Mesenchymal stem cell (in vitro differentiated cells and primary cell): ENCODE data around the gene EEF1B2. TPM values are rescaled to one million over a fixed set of nuclear protein-coding genes. Genes with fewer than 3 reads are reported as not detected.

Experiments
- DNase-seq: peaks from one replicate; pipeline ENCODE4 v3.0.0-alpha.2; 2013
- H2AFZ ChIP-seq: one replicate; pipeline ENCODE4 v1.6.1; 2013; ENCODE audit warnings: low read depth, mild to moderate bottlenecking, control low read depth, inconsistent platforms, low read length, moderate library complexity
- H2AK5ac ChIP-seq: 2 replicates; pipeline ENCODE4 v1.6.1; 2013; ENCODE audit warnings: low read length, moderate library complexity, mild to moderate bottlenecking, inconsistent platforms; ENCODE audit not compliant: severe bottlenecking
- H2BK120ac ChIP-seq: one replicate; pipeline ENCODE4 v1.6.1; 2013; ENCODE audit warnings: low read depth, mild to moderate bottlenecking, inconsistent platforms, low read length, moderate library complexity
- H2BK12ac ChIP-seq, 2 experiments: one replicate each; pipeline ENCODE4 v1.6.1; 2013; ENCODE audit warnings: inconsistent platforms in 2 of 2, low read length in 2 of 2, mild to moderate bottlenecking in 2 of 2, moderate library complexity in 2 of 2, control low read depth in 1 of 2
- H2BK15ac ChIP-seq: one replicate; pipeline ENCODE4 v1.6.1; 2013; ENCODE audit warnings: mild to moderate bottlenecking, low read depth, inconsistent platforms; ENCODE audit not compliant: poor library complexity, severe bottlenecking
- H2BK5ac ChIP-seq: 2 replicates; pipeline ENCODE4 v1.6.1; 2013; ENCODE audit warnings: low read depth, mild to moderate bottlenecking, low read length, control low read depth, inconsistent platforms; ENCODE audit not compliant: poor library complexity, severe bottlenecking
- H3K14ac ChIP-seq, 2 experiments: one replicate each; pipeline ENCODE4 v1.6.1; 2013; ENCODE audit warnings: inconsistent platforms in 2 of 2, low read length in 2 of 2, control low read depth in 1 of 2, mild to moderate bottlenecking in 1 of 2, moderate library complexity in 1 of 2
- H3K18ac ChIP-seq, 2 experiments: one replicate each; pipeline ENCODE4 v1.6.1; 2013; ENCODE audit warnings: inconsistent platforms in 2 of 2, low read length in 2 of 2, control low read depth in 1 of 2, low read depth in 1 of 2, mild to moderate bottlenecking in 1 of 2
- H3K23ac ChIP-seq, 2 experiments: one replicate each; pipeline ENCODE4 v1.6.1; 2013; ENCODE audit warnings: inconsistent platforms in 2 of 2, low read length in 2 of 2, mild to moderate bottlenecking in 2 of 2, moderate library complexity in 2 of 2, control low read depth in 1 of 2
- H3K27ac ChIP-seq: 2 replicates; pipeline ENCODE4 v1.5.1; 2013; ENCODE audit warnings: mild to moderate bottlenecking, moderate library complexity, low read length, control low read depth, inconsistent platforms; ENCODE audit not compliant: poor library complexity, severe bottlenecking
- H3K27me3 ChIP-seq, 2 experiments: 2 replicates each; pipeline versions ENCODE4 v1.6.1 to v1.7.0; 2013; ENCODE audit warnings: low read length in 2 of 2, mild to moderate bottlenecking in 2 of 2, moderate library complexity in 2 of 2, control low read depth in 1 of 2, inconsistent platforms in 1 of 2; ENCODE audit not compliant: control insufficient read depth in 1 of 2, insufficient read depth in 1 of 2
- H3K36me3 ChIP-seq, 2 experiments: 2 replicates each; pipeline versions ENCODE4 v1.6.1 to v1.7.0; 2013; ENCODE audit warnings: low read length in 2 of 2, control low read depth in 1 of 2, inconsistent platforms in 1 of 2, low read depth in 1 of 2, mild to moderate bottlenecking in 1 of 2; ENCODE audit not compliant: insufficient read depth in 2 of 2, control insufficient read depth in 1 of 2
- H3K4ac ChIP-seq, 2 experiments: one replicate each; pipeline ENCODE4 v1.6.1; 2013; ENCODE audit warnings: inconsistent platforms in 2 of 2, low read length in 2 of 2, mild to moderate bottlenecking in 2 of 2, moderate library complexity in 2 of 2, control low read depth in 1 of 2, low read depth in 1 of 2
- H3K4me1 ChIP-seq: 2 replicates; pipeline ENCODE4 v1.6.1; 2013; ENCODE audit warnings: low read depth, low read length, control low read depth; ENCODE audit not compliant: control insufficient read depth, insufficient read depth
- H3K4me2 ChIP-seq: 2 replicates; pipeline ENCODE4 v1.6.1; 2013; ENCODE audit warnings: low read length, mild to moderate bottlenecking, inconsistent platforms; ENCODE audit not compliant: poor library complexity, severe bottlenecking
- H3K4me3 ChIP-seq, 2 experiments: 2 replicates each; pipeline versions ENCODE4 v1.5.1 to v1.7.0; 2013; ENCODE audit warnings: low read length in 2 of 2, mild to moderate bottlenecking in 2 of 2, control low read depth in 1 of 2, low read depth in 1 of 2; ENCODE audit not compliant: insufficient read depth in 1 of 2
- H3K79me1 ChIP-seq: replicated peaks from 2 replicates; pipeline ENCODE4 v1.6.1; 2013; ENCODE audit warnings: mild to moderate bottlenecking, control low read depth, low read length, inconsistent platforms; ENCODE audit not compliant: poor library complexity, severe bottlenecking
- H3K9ac ChIP-seq: 2 replicates; pipeline ENCODE4 v1.7.0; 2013; ENCODE audit warnings: mild to moderate bottlenecking, low read length, moderate library complexity
- H3K9me3 ChIP-seq: 2 replicates; pipeline ENCODE4 v1.7.0; 2013; ENCODE audit warnings: mild to moderate bottlenecking, low read length; ENCODE audit not compliant: control insufficient read depth
- H4K8ac ChIP-seq: one replicate; pipeline ENCODE4 v1.6.1; 2013; ENCODE audit warnings: inconsistent platforms, mild to moderate bottlenecking, low read length, moderate library complexity
- H4K91ac ChIP-seq: one replicate; pipeline ENCODE4 v1.6.1; 2013; ENCODE audit warnings: mild to moderate bottlenecking, low read length, inconsistent platforms
- WGBS: methylation state at CpG from one replicate; pipeline ENCODE4 v1.1.7; 2013; ENCODE audit warnings: mixed read lengths; 5-methylcytosine and 5-hydroxymethylcytosine counted together
- polyA plus RNA-seq, 2 experiments: library from polyadenylated mRNA; stranded (reverse); fragments of 200-250 nt; gene quantifications; one replicate each; pipeline ENCODE4 v1.2.3, GENCODE V29; 2013

The EEF1B2 gene
- 649 TPM for polyA plus RNA-seq (2013, experiment 1 of 2)
- polyA plus RNA-seq (2013, experiment 2 of 2), result 665 TPM

GRCh38 chr2:206159346-206160124 lies at the start of gene EEF1B2, which contains the start of gene NDUFS1:
TSS of gene EEF1B2 (plus strand) at chr2:206159895. CDS start at chr2:206159980, 85 bp downstream.
TSS of gene NDUFS1 (minus strand) at chr2:206159444. CDS start at chr2:206153678, 5,766 bp downstream.
- Histone ChIP-seq H4K8ac (peak within 1 kb of the TSS; percentile 81), H3K4me2 (peak within 1 kb of the TSS; percentile 92), H3K18ac (peak within 1 kb of the TSS; percentile 59 to 64), H3K27me3 (no peaks in the 10 kb centered on the region), H3K14ac (peak within 1 kb of the TSS in 1 of 2 experiments; percentile 35), H3K9ac (peak within 1 kb of the TSS; percentile 92), H3K4me1 (peaks cover 3% of the 10 kb centered on the region), H3K4me3 (peak within 1 kb of the TSS; percentile 76 to 88), H2BK12ac (no peak within 1 kb of the TSS), H3K79me1 (no peaks in the 10 kb centered on the region), H2AK5ac (peak within 1 kb of the TSS; percentile 25), H4K91ac (peak within 1 kb of the TSS; percentile 30), H3K9me3 (no peaks in the 10 kb centered on the region), H3K36me3 (peaks cover 18 to 33% of the 10 kb centered on the region in 2 experiments), H3K4ac (peak within 1 kb of the TSS; percentile 84 to 95), H3K27ac (peak within 1 kb of the TSS; percentile 97), H3K23ac (peak within 1 kb of the TSS in 1 of 2 experiments; percentile 2), H2AFZ (no peak within 1 kb of the TSS), H2BK5ac (peak within 1 kb of the TSS; percentile 93), H2BK15ac (no peak within 1 kb of the TSS), H2BK120ac (peak within 1 kb of the TSS; percentile 88)
- WGBS, result under 1% methylated on average over 57 of the region's 64 CpGs
- peak; percentile 99 for DNase-seq

GRCh38 chr2:206112108-206112507 lies 47.6 kb upstream of the EEF1B2 start:
- Histone ChIP-seq H2BK5ac (no peak overlapping the region), H3K27me3 (no peaks in the 10 kb centered on the region), H2AFZ (no peak overlapping the region), H3K14ac (no peak overlapping the region), H2BK120ac (no peak overlapping the region), H4K8ac (no peak overlapping the region), H3K18ac (no peak overlapping the region), H2BK12ac (no peak overlapping the region), H3K4me2 (no peak overlapping the region), H3K36me3 (peaks cover 12 to 18% of the 10 kb centered on the region in 2 experiments), H2BK15ac (no peak overlapping the region), H3K27ac (no peak overlapping the region), H3K9me3 (peaks cover 3% of the 10 kb centered on the region), H3K23ac (no peak overlapping the region), H3K9ac (no peak overlapping the region), H3K4me3 (no peak overlapping the region), H3K4ac (no peak overlapping the region), H2AK5ac (no peak overlapping the region), H3K79me1 (no peaks in the 10 kb centered on the region), H3K4me1 (no peaks in the 10 kb centered on the region), H4K91ac (no peak overlapping the region)
- no peak for DNase-seq
- WGBS, result 100% methylated on average over 2 of the region's 3 CpGs

- no peaks in the 10 kb centered on the region for H3K79me1 ChIP-seq
- H3K27me3 ChIP-seq, result no peaks in the 10 kb centered on the region
- H3K18ac ChIP-seq, result peak overlapping the region in 1 of 2 experiments; percentile 37
- H2AFZ ChIP-seq, result no peak overlapping the region
- H3K27ac ChIP-seq, result no peak overlapping the region
- no peak overlapping the region for H2BK15ac ChIP-seq
- H4K8ac ChIP-seq, result no peak overlapping the region
- H3K36me3 ChIP-seq, result peaks cover 16 to 27% of the 10 kb centered on the region in 2 experiments
- 94% methylated on average over 7 of the region's 7 CpGs for WGBS
- H2BK120ac ChIP-seq, result no peak overlapping the region
- H3K4ac ChIP-seq, result no peak overlapping the region
- no peak overlapping the region for H2BK5ac ChIP-seq
- H4K91ac ChIP-seq, result no peak overlapping the region
- no peak overlapping the region for H2BK12ac ChIP-seq
- no peak overlapping the region for H3K4me2 ChIP-seq
- H3K23ac ChIP-seq, result no peak overlapping the region
- no peak overlapping the region for H2AK5ac ChIP-seq
- H3K9ac ChIP-seq, result no peak overlapping the region
- H3K4me1 ChIP-seq, result no peaks in the 10 kb centered on the region
- no peak overlapping the region for H3K14ac ChIP-seq
- peaks cover 3% of the 10 kb centered on the region for H3K9me3 ChIP-seq
- no peak for DNase-seq
- H3K4me3 ChIP-seq, result no peak overlapping the region
Observed at GRCh38 chr2:206112846-206113547, 46.7 kb upstream of the EEF1B2 start.

- Histone ChIP-seq H3K9ac (no peak overlapping the region), H4K8ac (no peak overlapping the region), H2AFZ (no peak overlapping the region), H3K27ac (no peak overlapping the region), H2BK120ac (no peak overlapping the region), H2BK12ac (no peak overlapping the region), H3K23ac (no peak overlapping the region), H2BK15ac (no peak overlapping the region), H3K4me3 (no peak overlapping the region), H3K4me1 (no peaks in the 10 kb centered on the region), H3K36me3 (peaks cover 20 to 37% of the 10 kb centered on the region in 2 experiments), H3K9me3 (peaks cover 3% of the 10 kb centered on the region), H2BK5ac (no peak overlapping the region), H3K27me3 (no peaks in the 10 kb centered on the region), H3K4ac (no peak overlapping the region), H3K79me1 (no peaks in the 10 kb centered on the region), H3K18ac (no peak overlapping the region), H4K91ac (no peak overlapping the region), H2AK5ac (no peak overlapping the region), H3K14ac (no peak overlapping the region), H3K4me2 (no peak overlapping the region)
- DNase-seq, result no peak
- 98% methylated on average over 2 of the region's 3 CpGs for WGBS
Observed at GRCh38 chr2:206115026-206115578, 44.6 kb upstream of the EEF1B2 start.
